ENCODE results near the gene ACCSL.

The ACCSL gene

DNA sequence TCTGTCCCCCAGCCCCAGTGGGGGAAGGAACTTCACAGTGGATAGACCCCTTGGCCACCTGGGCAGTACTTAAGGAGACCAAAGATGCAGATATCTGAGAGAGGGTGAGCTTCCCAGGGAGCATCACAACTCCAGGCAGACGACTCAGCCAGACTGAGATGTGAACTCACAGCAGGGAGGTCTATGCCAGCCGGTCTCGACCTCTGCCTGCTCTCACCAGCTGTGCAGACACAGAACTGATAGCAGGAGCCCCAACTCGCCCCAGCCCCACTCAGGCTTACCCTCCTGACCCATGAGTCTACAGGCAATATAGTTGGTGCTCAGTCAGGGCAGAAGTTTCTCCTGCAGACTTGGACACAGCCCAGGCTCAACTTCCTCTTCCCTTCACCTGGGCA is 29.7 kb upstream of the ACCSL start:
- DNase-seq (ENCODE audit: low read depth): no peak

- DNase-seq (ENCODE audit: low read depth): no peak
Measured at GRCh38 chr11:44018829-44019228, 29.0 kb upstream of the ACCSL start.

- no peak for DNase-seq (ENCODE audit: low read depth)
Measured at GRCh38 chr11:44024977-44025376, 22.8 kb upstream of the ACCSL start.

DNA sequence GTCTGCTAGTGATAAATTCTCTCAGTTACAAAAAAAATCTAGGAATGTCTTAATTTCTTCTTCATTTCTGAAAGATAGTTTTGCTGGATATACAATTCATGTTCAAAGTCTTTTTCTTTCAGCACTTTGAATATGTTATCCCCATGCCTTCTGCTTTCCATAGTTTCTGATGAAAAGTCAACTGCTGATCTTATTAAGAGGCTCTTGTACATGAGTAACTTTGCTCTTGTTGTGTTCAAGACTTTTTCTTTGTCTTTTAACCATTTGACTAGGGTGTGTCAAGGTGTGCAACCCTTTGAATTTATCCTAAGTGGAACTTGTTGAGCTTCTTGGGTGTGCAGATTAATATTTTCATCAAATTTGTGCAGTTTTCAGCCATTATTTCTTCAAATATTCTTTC is 22.1 kb upstream of the ACCSL start:
- DNase-seq (ENCODE audit: low read depth): no peak

GRCh38 chr11:44028401-44028800 is 19.4 kb upstream of the ACCSL start:
- no peak for DNase-seq (ENCODE audit: low read depth)

DNA sequence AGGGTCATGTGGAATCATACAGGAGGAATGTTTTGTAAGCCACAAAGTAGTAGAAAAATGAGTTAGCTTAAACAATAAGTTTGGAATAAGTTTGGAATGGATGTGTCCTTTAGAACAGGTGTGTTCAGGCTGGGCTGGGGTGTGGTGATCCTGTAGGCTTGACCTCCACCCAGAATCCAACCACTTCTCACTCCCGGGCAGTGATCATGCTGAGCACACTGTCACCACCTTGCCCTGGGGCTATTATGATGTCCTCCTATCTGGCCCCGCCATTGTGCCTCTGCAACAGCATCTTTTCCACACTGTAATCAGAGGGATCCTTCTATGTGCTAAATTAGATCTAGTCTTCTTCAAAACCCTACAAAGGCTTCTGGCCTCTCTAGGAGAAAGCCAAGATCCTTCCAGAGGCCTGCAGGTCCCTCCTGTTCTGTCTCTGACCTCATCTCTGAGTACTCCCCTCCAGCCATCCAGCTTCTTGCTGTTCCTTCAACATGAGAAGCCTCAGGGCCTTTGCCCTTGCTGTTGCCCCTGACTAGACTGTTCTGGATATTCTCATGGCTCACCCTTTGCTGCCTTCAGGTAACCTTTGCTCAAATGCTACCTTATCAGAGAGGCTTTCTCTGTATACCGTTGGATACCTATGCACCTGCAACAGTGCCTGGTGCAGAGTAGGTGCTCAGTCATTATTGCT is 18.8 kb upstream of the ACCSL start:
- DNase-seq (ENCODE audit: low read depth): no peak

GRCh38 chr11:44029507-44029845 is 18.3 kb upstream of the ACCSL start:
- no peak for DNase-seq (ENCODE audit: low read depth)

DNA sequence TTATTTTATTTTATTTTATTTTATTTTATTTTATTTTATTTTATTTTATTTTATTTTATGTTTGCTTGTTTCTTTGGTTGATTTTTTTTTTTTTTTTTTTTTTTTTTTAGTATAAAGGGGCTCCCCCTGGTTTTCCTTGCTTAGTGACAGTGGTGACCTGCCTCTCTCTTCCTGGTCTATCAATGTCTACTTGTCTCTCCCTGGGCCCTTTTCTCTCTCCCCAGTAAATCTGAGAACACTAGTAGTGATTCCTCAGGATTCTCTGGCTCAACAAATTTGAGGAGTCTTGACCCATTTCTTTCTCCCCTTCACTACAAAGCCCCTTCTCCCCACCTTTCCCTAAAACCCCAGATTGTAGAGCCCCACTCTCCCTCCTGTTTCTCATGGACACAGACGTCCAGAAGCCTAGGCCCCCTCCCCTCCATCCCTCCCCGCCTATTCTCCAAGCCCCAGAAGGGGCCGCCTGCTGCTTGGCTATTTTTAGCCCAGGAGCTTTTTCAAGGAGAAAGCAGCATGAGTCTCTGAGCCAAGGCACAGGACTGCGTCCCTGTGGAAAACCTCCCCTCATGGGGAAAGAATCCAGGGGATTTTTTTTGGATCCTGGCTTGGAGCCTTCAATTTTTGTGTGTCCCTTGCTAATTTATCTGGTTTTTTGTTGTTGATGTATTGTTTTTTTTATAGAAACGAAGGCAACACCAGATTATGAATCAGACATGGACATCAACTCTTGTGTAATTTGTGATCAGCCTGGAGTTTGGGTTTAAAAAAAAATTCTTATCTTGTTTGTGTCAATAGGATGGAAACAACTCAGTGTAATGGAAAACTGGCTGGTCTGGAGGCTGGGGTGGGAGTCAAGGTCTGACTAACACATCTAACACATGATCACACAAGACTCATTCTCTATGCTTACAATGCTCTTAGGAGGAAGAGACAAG is 17.5 kb upstream of the ACCSL start:
- DNase-seq (ENCODE audit: low read depth): no peak

DNA sequence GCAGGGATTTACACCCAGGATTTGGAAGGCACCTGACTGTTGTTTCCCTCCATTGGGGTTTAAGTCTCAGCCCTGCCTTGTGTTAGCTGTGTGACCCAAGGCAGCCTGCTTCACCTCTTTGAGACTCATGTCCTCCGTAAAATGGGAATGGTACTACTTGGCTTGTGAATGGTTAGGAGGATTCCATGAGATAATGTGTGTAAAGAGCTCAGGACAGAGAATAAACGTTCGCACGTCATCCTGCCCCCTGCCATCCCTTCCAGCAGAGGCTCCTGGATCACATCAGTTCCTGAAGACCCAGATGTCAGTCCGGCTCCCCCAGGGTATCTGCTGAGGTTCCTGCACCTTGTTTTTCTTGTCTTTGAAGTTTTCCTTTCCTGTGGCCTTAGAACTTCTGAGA is 16.8 kb upstream of the ACCSL start:
- DNase-seq (ENCODE audit: low read depth): no peak

GRCh38 chr11:44031549-44031948 is 16.2 kb upstream of the ACCSL start:
- no peak for DNase-seq (ENCODE audit: low read depth)

DNA sequence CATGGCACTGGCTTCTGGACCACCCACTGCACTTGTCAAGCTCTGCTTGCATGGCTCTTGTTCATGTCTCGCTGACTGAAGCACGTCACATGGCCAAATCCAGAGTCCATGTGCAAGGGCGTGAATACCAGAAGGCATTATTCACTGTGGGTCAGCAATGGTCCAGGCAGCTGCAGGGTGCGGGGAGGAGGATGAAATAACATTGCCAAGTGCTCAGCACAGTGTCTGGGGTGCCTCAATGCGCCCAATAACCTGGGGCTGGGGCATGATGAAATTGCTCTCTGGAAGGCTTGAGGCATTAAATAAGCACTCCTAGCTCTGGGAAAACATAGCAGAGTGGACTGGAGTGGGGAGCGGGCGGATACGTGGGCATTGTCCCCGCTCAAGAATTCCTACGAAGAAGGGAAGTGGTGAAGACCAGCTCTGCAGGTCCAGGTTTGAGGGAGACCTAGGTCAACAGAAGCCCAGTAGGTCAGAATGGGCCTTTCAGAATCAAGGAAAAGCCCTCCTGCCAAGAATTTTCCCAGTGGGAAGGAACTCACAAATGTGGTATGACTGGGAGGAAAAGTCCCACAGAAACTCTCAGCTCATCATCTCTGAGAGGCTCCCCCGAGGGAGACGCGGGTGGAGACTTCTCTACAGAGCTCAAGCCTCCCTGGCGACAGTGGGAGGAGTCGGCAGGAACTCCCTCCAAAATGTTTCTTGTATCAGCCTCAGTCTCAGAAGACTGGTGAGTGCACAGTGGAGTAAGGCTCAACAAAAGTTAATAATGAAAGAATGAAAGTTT is 15.3 kb upstream of the ACCSL start:
- DNase-seq (ENCODE audit: low read depth): no peak

GRCh38 chr11:44033411-44033850 is 14.3 kb upstream of the ACCSL start:
- DNase-seq (ENCODE audit: low read depth): no peak

- no peak for DNase-seq (ENCODE audit: low read depth)
Measured at GRCh38 chr11:44033856-44034255, 13.9 kb upstream of the ACCSL start.

- no peak for DNase-seq (ENCODE audit: low read depth)
Measured at GRCh38 chr11:44034639-44035038, 13.1 kb upstream of the ACCSL start.

DNA sequence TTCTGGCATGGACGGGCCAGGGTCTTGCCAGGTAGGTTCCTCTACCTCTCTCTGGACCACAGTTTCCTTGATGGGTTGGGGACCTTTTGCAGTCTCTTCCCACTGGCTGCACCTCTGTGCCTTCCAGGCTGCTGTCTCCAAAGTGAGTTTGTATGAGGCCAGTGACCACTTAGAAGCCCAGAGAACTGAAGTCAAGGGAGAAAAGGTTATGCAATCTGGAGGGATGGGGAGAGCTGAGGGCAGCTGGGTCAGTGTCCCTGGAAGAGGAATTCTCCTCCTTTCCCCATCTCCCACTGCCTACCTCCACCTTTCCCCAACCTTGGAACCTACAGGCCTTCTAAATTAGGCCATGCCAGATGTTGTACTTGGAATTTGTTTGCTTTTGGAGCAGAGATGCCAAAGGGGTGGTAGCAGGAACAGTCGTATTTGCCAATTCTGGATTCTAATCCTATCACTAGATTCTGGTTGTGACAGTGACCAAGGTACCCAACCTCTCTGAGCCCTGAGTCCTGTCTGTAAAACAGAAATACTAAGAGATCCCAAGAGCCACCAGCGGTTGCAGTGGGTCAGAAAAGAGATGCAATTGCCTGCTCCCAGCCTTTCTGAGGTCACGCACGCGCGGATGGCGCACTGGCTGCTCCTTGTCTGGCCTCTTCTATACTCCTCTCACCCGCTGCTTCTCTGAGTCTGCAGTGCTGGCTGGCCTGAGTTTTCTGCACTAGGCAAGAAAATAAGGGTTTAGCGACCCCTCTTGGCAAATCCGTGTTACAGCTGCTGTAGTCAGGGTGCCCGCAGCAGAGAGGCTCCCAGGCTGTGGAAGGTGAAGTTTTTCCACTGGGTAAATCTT is 10.7 kb upstream of the ACCSL start:
- DNase-seq (ENCODE audit: low read depth): no peak

- DNase-seq (ENCODE audit: low read depth): no peak
Measured at GRCh38 chr11:44037658-44037998, 10.2 kb upstream of the ACCSL start.

DNA sequence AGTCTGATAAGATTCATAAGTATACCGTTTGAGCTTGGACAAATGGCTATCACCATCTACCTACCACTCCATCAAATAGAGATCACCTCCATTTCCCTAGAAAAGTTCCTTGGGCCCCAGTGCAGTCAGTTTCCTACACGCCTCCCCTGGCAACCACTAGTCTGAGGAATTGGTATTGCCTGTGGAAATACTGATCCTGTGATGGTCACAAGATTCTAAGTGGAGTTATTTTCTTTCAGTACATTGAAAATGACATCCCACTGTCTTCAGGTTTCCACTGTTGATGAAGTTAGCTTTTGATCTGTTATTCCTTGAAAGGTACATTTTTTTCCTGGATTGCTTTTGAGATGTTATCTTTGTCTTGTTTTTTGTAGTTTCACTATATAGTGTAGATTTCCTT is 4.6 kb upstream of the ACCSL start:
- no peak for DNase-seq (ENCODE audit: low read depth)

GRCh38 chr11:44046182-44046581 is 1.6 kb upstream of the ACCSL start:
- DNase-seq (ENCODE audit: low read depth): no peak

DNA sequence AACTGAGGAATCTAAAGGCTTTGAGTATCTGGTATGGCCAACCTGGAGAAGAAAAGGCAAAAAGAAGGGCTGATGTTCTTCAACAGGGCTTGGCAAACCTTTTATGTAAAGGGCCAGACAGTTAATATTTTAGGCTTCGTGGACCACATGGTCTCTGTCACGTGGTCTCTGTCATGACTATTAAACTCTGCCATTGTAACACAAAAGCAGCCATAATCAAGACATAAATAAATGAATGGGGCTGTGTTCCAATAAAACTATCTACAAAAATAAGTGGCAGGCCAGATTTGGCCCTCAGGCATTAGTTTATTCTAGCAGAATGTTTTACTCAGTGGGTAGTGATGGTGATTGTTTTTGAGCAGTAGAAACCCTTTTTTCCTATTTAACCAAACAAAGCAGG is 483 bp upstream of the ACCSL start:
- DNase-seq (ENCODE audit: low read depth): no peak

DNA sequence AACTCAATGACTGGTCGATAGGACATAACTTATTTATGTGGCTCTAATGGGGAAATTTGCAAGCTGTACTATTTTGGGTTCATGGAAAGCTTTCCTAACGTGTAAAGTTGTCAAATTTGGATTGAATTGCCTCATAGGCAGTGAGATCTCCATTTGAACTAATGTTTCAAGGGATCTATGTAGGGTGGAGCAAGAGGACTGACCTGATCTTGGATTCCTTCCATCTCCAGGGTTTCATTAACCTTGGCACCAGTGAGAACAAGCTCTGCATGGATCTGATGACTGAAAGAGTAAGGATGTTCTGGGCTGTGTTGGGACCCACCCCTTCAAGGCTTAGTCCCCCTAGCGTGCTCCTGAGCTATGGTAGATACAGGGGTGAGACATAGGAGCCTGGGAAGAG is 2.1 kb downstream of the ACCSL start:
- DNase-seq (ENCODE audit: low read depth): no peak

GRCh38 chr11:44051171-44051570 is 3.4 kb downstream of the ACCSL start:
- DNase-seq (ENCODE audit: low read depth): no peak

GRCh38 chr11:44057340-44057739 is 9.6 kb downstream of the ACCSL start:
- DNase-seq (ENCODE audit: low read depth): no peak

Data from T follicular helper cell (primary cell).